ENCODE results near the gene PSMD9.

GRCh38 chr12:121858662-121859572 is 29.7 kb upstream of the PSMD9 start, which contains the start of gene HPD:
- TF ChIP-seq YY1 (IDR thresholded peaks at IDR 0.05; ENCODE audit: insufficient read depth, insufficient read length) (no peak), SUZ12 (IDR thresholded peaks at IDR 0.05; ENCODE audit: extremely low read depth, insufficient read depth, insufficient read length) (no peak), ZNF274 (IDR thresholded peaks at IDR 0.05; ENCODE audit: low read depth, low read length) (no peak)

Measured in NT2/D1 (cell line).